Measurements from ENCODE around the gene LCP2.
A peak's percentile ranks its signal among the peaks of the same experiment; 100 is the strongest.

The LCP2 gene

DNA sequence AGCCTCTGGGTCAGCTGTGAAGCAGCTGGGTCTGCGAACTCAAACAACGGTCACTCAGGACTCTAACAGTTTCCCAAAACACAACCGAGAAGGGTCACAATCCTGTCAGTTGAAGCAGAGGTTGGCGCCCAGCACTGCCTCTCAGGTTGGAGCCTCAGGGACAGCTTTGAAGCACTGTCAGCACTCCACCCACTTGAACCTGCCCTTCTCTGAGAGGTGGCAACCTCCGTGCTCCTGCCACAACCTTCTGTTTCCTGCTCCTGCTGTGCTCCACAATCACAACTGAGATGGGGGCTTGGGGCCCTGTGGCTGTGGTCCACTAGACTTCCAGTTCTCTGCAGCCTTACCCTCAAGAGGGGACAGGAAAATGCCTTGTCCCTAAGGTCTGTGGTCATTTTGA, 21.7 kb upstream of the LCP2 start:
- Histone ChIP-seq H3K9me3 (ENCODE audit: control extremely low read depth in 1 of 5, control insufficient read depth in 4 of 5, insufficient read depth in 2 of 5, low read depth in 1 of 5, low read length in 4 of 5) (no peaks in the 10 kb centered on the region), H3K4me1 (ENCODE audit: control extremely low read depth in 1 of 4, control insufficient read depth in 4 of 4, insufficient read depth in 4 of 4, low read length in 3 of 4) (peaks cover 0 to 12% (median 4%) of the 10 kb centered on the region in 4 experiments), H3K36me3 (ENCODE audit: control insufficient read depth in 4 of 4, insufficient read depth in 4 of 4, low read length in 3 of 4) (no peaks in the 10 kb centered on the region), H3K27me3 (replicated peaks in 2 of 5; ENCODE audit: control insufficient read depth in 4 of 5, insufficient read depth in 5 of 5, low read length in 4 of 5) (no peaks in the 10 kb centered on the region), H3K4me3 (ENCODE audit: control insufficient read depth in 1 of 7, extremely low read depth in 1 of 7, insufficient read depth in 4 of 7, low read depth in 2 of 7, low read length in 6 of 7) (no peak overlapping the region), H3K27ac (ENCODE audit: insufficient read depth in 1 of 2, low read depth in 1 of 2, low read length in 2 of 2, poor library complexity in 1 of 2, severe bottlenecking in 2 of 2) (no peak overlapping the region)
- ChIA-PET CTCF (interaction anchor here (0.9 to 3.2 kb wide), 9 partner anchors 11 to 45 kb away, joined by 3 to 11 read pairs (median 5); no protein-coding TSS in a partner anchor), POLR2A (no interaction called here)
- 95% methylated on average over 4 of the region's 5 CpGs for WGBS (ENCODE audit: insufficient coverage)
- DNase-seq: peak in 2 of 3 donors; percentile 40 to 60

DNA sequence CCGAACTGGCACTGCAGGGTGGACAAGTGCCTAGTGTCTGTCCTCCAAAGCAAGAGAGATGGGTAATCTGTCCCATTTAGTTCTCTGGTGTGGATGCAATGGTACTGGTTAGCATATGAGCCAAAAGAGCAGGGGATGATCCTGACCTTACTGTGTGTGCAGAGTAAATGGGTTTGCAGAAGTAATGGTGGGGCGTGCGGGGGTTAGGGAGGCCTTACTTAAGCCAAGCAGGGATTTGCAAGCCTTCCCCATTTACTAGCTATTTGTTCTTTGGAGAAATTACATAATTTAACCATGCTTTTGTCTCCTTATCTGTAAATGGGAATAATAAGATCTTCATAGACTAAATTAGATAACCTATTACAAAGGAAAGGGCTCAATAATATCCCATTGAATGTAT, 19.9 kb upstream of the LCP2 start:
- no peak for DNase-seq
- WGBS (ENCODE audit: insufficient coverage): 95% methylated on average over 2 of the region's 3 CpGs
- POLR2A ChIA-PET: no interaction called here
- H3K4me1 ChIP-seq (ENCODE audit: control extremely low read depth in 1 of 4, control insufficient read depth in 4 of 4, insufficient read depth in 4 of 4, low read length in 3 of 4): peaks cover 9 to 27% (median 18%) of the 10 kb centered on the region in 4 experiments
- no peak overlapping the region for H3K4me3 ChIP-seq (ENCODE audit: control insufficient read depth in 1 of 7, extremely low read depth in 1 of 7, insufficient read depth in 4 of 7, low read depth in 2 of 7, low read length in 6 of 7)
- no peaks in the 10 kb centered on the region for H3K27me3 ChIP-seq (replicated peaks in 2 of 5; ENCODE audit: control insufficient read depth in 4 of 5, insufficient read depth in 5 of 5, low read length in 4 of 5)
- H3K9me3 ChIP-seq (ENCODE audit: control extremely low read depth in 1 of 5, control insufficient read depth in 4 of 5, insufficient read depth in 2 of 5, low read depth in 1 of 5, low read length in 4 of 5): no peaks in the 10 kb centered on the region
- no peaks in the 10 kb centered on the region for H3K36me3 ChIP-seq (ENCODE audit: control insufficient read depth in 4 of 4, insufficient read depth in 4 of 4, low read length in 3 of 4)
- no peak overlapping the region for H3K27ac ChIP-seq (ENCODE audit: insufficient read depth in 1 of 2, low read depth in 1 of 2, low read length in 2 of 2, poor library complexity in 1 of 2, severe bottlenecking in 2 of 2)
- CTCF ChIA-PET: interaction anchor here (1.5 to 3.2 kb wide), 6 partner anchors 11 to 86 kb away, joined by 3 to 11 read pairs (median 7); no protein-coding TSS in a partner anchor

DNA sequence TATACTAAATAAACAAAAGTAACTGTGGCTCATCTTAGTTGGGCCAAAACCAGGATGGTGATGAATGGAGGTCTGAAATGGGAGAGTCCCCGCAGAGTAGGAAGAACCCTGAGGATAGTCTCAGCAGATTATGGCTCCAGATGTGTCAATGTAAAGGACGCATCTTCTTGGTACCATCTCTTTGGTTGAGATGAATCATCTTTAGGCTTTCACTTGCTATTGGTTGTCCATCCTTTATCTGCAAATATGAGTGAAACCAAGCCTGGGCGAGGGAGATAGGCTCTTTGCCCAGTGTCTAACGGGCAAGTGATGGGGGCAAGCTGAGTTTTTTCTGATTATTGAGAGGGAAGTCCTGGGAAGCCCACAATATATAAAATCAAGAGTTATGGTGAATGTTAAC, 19.4 kb upstream of the LCP2 start:
- Histone ChIP-seq H3K9me3 (ENCODE audit: control extremely low read depth in 1 of 5, control insufficient read depth in 4 of 5, insufficient read depth in 2 of 5, low read depth in 1 of 5, low read length in 4 of 5) (no peaks in the 10 kb centered on the region), H3K4me1 (ENCODE audit: control extremely low read depth in 1 of 4, control insufficient read depth in 4 of 4, insufficient read depth in 4 of 4, low read length in 3 of 4) (peaks cover 13 to 33% (median 24%) of the 10 kb centered on the region in 4 experiments), H3K27me3 (replicated peaks in 2 of 5; ENCODE audit: control insufficient read depth in 4 of 5, insufficient read depth in 5 of 5, low read length in 4 of 5) (no peaks in the 10 kb centered on the region), H3K27ac (ENCODE audit: insufficient read depth in 1 of 2, low read depth in 1 of 2, low read length in 2 of 2, poor library complexity in 1 of 2, severe bottlenecking in 2 of 2) (no peak overlapping the region), H3K4me3 (ENCODE audit: control insufficient read depth in 1 of 7, extremely low read depth in 1 of 7, insufficient read depth in 4 of 7, low read depth in 2 of 7, low read length in 6 of 7) (no peak overlapping the region), H3K36me3 (ENCODE audit: control insufficient read depth in 4 of 4, insufficient read depth in 4 of 4, low read length in 3 of 4) (no peaks in the 10 kb centered on the region)
- DNase-seq: peak in 2 of 3 donors; percentile 52 to 55
- 97% methylated on average over 3 of the region's 4 CpGs for WGBS (ENCODE audit: insufficient coverage)
- ChIA-PET POLR2A (no interaction called here), CTCF (interaction anchor here (1.0 to 3.2 kb wide), 7 partner anchors 9 to 87 kb away, joined by 3 to 11 read pairs (median 5); no protein-coding TSS in a partner anchor)

- CTCF ChIA-PET: interaction anchor here (0.8 to 6.8 kb wide), 8 partner anchors 8 to 26 kb away, joined by 3 to 30 read pairs (median 6); partner anchors contain the start of gene LCP2
- no peak overlapping the region for H3K27ac ChIP-seq (ENCODE audit: insufficient read depth in 1 of 2, low read depth in 1 of 2, low read length in 2 of 2, poor library complexity in 1 of 2, severe bottlenecking in 2 of 2)
- DNase-seq: no peak
- WGBS (ENCODE audit: insufficient coverage): 51% methylated on average over 3 of the region's 5 CpGs
- no peaks in the 10 kb centered on the region for H3K27me3 ChIP-seq (replicated peaks in 2 of 5; ENCODE audit: control insufficient read depth in 4 of 5, insufficient read depth in 5 of 5, low read length in 4 of 5)
- peaks cover 13 to 50% (median 37%) of the 10 kb centered on the region in 4 experiments for H3K4me1 ChIP-seq (ENCODE audit: control extremely low read depth in 1 of 4, control insufficient read depth in 4 of 4, insufficient read depth in 4 of 4, low read length in 3 of 4)
- no peak overlapping the region for H3K4me3 ChIP-seq (ENCODE audit: control insufficient read depth in 1 of 7, extremely low read depth in 1 of 7, insufficient read depth in 4 of 7, low read depth in 2 of 7, low read length in 6 of 7)
- H3K36me3 ChIP-seq (ENCODE audit: control insufficient read depth in 4 of 4, insufficient read depth in 4 of 4, low read length in 3 of 4): no peaks in the 10 kb centered on the region
- no peaks in the 10 kb centered on the region for H3K9me3 ChIP-seq (ENCODE audit: control extremely low read depth in 1 of 5, control insufficient read depth in 4 of 5, insufficient read depth in 2 of 5, low read depth in 1 of 5, low read length in 4 of 5)
- POLR2A ChIA-PET: interaction anchor here (1.0 kb wide), 1 partner anchor 16 kb away, joined by 3 read pairs; no protein-coding TSS in a partner anchor
Observed at GRCh38 chr5:170315154-170315553, 17.6 kb upstream of the LCP2 start.

- Histone ChIP-seq H3K9me3 (ENCODE audit: control extremely low read depth in 1 of 5, control insufficient read depth in 4 of 5, insufficient read depth in 2 of 5, low read depth in 1 of 5, low read length in 4 of 5) (no peaks in the 10 kb centered on the region), H3K27ac (ENCODE audit: insufficient read depth in 1 of 2, low read depth in 1 of 2, low read length in 2 of 2, poor library complexity in 1 of 2, severe bottlenecking in 2 of 2) (no peak overlapping the region), H3K4me3 (ENCODE audit: control insufficient read depth in 1 of 7, extremely low read depth in 1 of 7, insufficient read depth in 4 of 7, low read depth in 2 of 7, low read length in 6 of 7) (no peak overlapping the region), H3K36me3 (ENCODE audit: control insufficient read depth in 4 of 4, insufficient read depth in 4 of 4, low read length in 3 of 4) (no peaks in the 10 kb centered on the region), H3K27me3 (replicated peaks in 2 of 5; ENCODE audit: control insufficient read depth in 4 of 5, insufficient read depth in 5 of 5, low read length in 4 of 5) (no peaks in the 10 kb centered on the region), H3K4me1 (ENCODE audit: control extremely low read depth in 1 of 4, control insufficient read depth in 4 of 4, insufficient read depth in 4 of 4, low read length in 3 of 4) (peaks cover 13 to 52% (median 39%) of the 10 kb centered on the region in 4 experiments)
- POLR2A ChIA-PET: interaction anchor here (1.0 to 1.1 kb wide), 2 partner anchors 11 to 17 kb away, joined by 3 to 4 read pairs; no protein-coding TSS in a partner anchor
- no peak for DNase-seq
- CTCF ChIA-PET: interaction anchor here (0.6 to 6.8 kb wide), 9 partner anchors 9 to 38 kb away, joined by 3 to 30 read pairs (median 5); partner anchors contain the start of gene LCP2
- WGBS (ENCODE audit: insufficient coverage): 45% methylated on average over 2 of the region's 2 CpGs
Observed at GRCh38 chr5:170314541-170315095, 17.0 kb upstream of the LCP2 start.

- DNase-seq: no peak
- H3K36me3 ChIP-seq (ENCODE audit: control insufficient read depth in 4 of 4, insufficient read depth in 4 of 4, low read length in 3 of 4): no peaks in the 10 kb centered on the region
- no peaks in the 10 kb centered on the region for H3K9me3 ChIP-seq (ENCODE audit: control extremely low read depth in 1 of 5, control insufficient read depth in 4 of 5, insufficient read depth in 2 of 5, low read depth in 1 of 5, low read length in 4 of 5)
- ChIA-PET CTCF (interaction anchor here (0.8 to 6.8 kb wide), 8 partner anchors 10 to 40 kb away, joined by 3 to 30 read pairs (median 10); partner anchors contain the start of gene LCP2), POLR2A (interaction anchor here (0.5 to 1.2 kb wide), 3 partner anchors 11 to 18 kb away, joined by 4 to 8 read pairs (median 5); no protein-coding TSS in a partner anchor)
- H3K4me3 ChIP-seq (ENCODE audit: control insufficient read depth in 1 of 7, extremely low read depth in 1 of 7, insufficient read depth in 4 of 7, low read depth in 2 of 7, low read length in 6 of 7): peak overlapping the region in 1 of 7 experiments; percentile 23
- H3K27me3 ChIP-seq (replicated peaks in 2 of 5; ENCODE audit: control insufficient read depth in 4 of 5, insufficient read depth in 5 of 5, low read length in 4 of 5): no peaks in the 10 kb centered on the region
- peaks cover 13 to 44% (median 37%) of the 10 kb centered on the region in 4 experiments for H3K4me1 ChIP-seq (ENCODE audit: control extremely low read depth in 1 of 4, control insufficient read depth in 4 of 4, insufficient read depth in 4 of 4, low read length in 3 of 4)
- WGBS (ENCODE audit: insufficient coverage): no CpG with 5 or more reads among the region's 2 CpGs
- H3K27ac ChIP-seq (ENCODE audit: insufficient read depth in 1 of 2, low read depth in 1 of 2, low read length in 2 of 2, poor library complexity in 1 of 2, severe bottlenecking in 2 of 2): no peak overlapping the region
Observed at GRCh38 chr5:170313816-170314215, 16.2 kb upstream of the LCP2 start.

DNA sequence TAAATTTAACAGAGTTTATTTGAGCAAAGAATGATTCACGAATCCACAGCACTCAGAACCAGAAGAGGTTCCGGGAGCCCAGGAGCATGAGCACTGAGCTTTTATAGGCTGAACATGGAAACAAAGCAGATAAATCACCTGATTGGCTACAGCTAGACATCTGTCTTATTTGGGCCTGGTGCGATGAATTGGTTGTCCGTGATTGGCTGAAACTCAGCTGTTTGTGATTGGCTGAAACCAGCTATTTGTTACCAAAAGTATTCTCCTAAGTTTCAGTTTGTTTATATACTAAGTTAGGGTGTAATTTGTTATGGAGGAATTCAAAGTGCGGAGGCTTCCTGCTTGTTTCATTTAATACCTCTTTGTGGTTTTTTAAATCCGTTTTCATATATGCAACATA, 15.8 kb upstream of the LCP2 start:
- Histone ChIP-seq H3K27me3 (replicated peaks in 2 of 5; ENCODE audit: control insufficient read depth in 4 of 5, insufficient read depth in 5 of 5, low read length in 4 of 5) (no peaks in the 10 kb centered on the region), H3K4me1 (ENCODE audit: control extremely low read depth in 1 of 4, control insufficient read depth in 4 of 4, insufficient read depth in 4 of 4, low read length in 3 of 4) (peaks cover 13 to 43% (median 37%) of the 10 kb centered on the region in 4 experiments), H3K9me3 (ENCODE audit: control extremely low read depth in 1 of 5, control insufficient read depth in 4 of 5, insufficient read depth in 2 of 5, low read depth in 1 of 5, low read length in 4 of 5) (no peaks in the 10 kb centered on the region), H3K4me3 (ENCODE audit: control insufficient read depth in 1 of 7, extremely low read depth in 1 of 7, insufficient read depth in 4 of 7, low read depth in 2 of 7, low read length in 6 of 7) (peak overlapping the region in 1 of 7 experiments; percentile 23), H3K27ac (ENCODE audit: insufficient read depth in 1 of 2, low read depth in 1 of 2, low read length in 2 of 2, poor library complexity in 1 of 2, severe bottlenecking in 2 of 2) (no peak overlapping the region), H3K36me3 (ENCODE audit: control insufficient read depth in 4 of 4, insufficient read depth in 4 of 4, low read length in 3 of 4) (no peaks in the 10 kb centered on the region)
- peak in 2 of 3 donors; percentile 37 to 38 for DNase-seq
- CTCF ChIA-PET: interaction anchor here (0.8 to 6.8 kb wide), 9 partner anchors 9 to 39 kb away, joined by 3 to 30 read pairs (median 9); partner anchors contain the start of gene LCP2
- WGBS (ENCODE audit: insufficient coverage): 82% methylated on average over 4 of the region's 6 CpGs
- POLR2A ChIA-PET: interaction anchor here (0.5 to 1.2 kb wide), 3 partner anchors 10 to 18 kb away, joined by 4 to 8 read pairs (median 5); no protein-coding TSS in a partner anchor

Data from common myeloid progenitor, CD34-positive (primary cell).